Caco-2 (cell line): Measurements from ENCODE around the gene GTF3C4. TPM values are rescaled to one million over a fixed set of nuclear protein-coding genes. Genes with fewer than 3 reads are reported as not detected.

Experiments
- BruUV-seq: library from RNA; stranded (reverse); fragments of 400-500 nt; replicated peaks from 2 replicates; lab custom pipeline; 2021; lab: Mats Ljungman, UMichigan
- CTCF ChIA-PET: fragments of 300-600 bp; sonication (Branson Sonifier 250); formaldehyde crosslinking; loops from one replicate; lab custom pipeline; 2022; ENCODE audit warnings: antibody characterized with exemption; lab: Charles Lee
- POLR2A ChIA-PET: fragments of 300-600 bp; sonication (Branson Sonifier 250); formaldehyde crosslinking; loops from one replicate; lab custom pipeline; 2022; ENCODE audit warnings: antibody characterized with exemption; lab: Charles Lee
- DNase-seq, 2 experiments: peaks; one replicate each; pipeline versions ENCODE4 v3.0.0 to v3.0.0-alpha.2; 2020 to 2022
- H3K27me3 ChIP-seq: replicated peaks from 2 replicates; pipeline ENCODE4 v1.6.0; 2011; ENCODE audit warnings: low read length; ENCODE audit not compliant: control insufficient read depth, insufficient read depth
- H3K36me3 ChIP-seq: 2 replicates; pipeline ENCODE4 v1.5.1; 2011; ENCODE audit warnings: low read length; ENCODE audit not compliant: control insufficient read depth, insufficient read depth
- H3K4me1 ChIP-seq: fragments of 250-450 bp; sonication (Bioruptor Pico); 2 replicates; pipeline ENCODE4 v1.5.1; 2020; ENCODE audit warnings: mild to moderate bottlenecking
- H3K4me3 ChIP-seq: 2 replicates; pipeline ENCODE4 v1.5.1; 2011; ENCODE audit warnings: low read depth, mild to moderate bottlenecking, control low read depth, low read length
- H3K9me3 ChIP-seq: fragments of 250-450 bp; sonication (Bioruptor Pico); 2 replicates; pipeline ENCODE4 v1.5.1; 2020; ENCODE audit warnings: mild to moderate bottlenecking, moderate library complexity
- H3K27ac Mint-ChIP-seq: one replicate; pipeline ENCODE4 v1.8.0; 2022; ENCODE audit warnings: mixed read lengths; ENCODE audit not compliant: unreplicated experiment
- H3K27me3 Mint-ChIP-seq: one replicate; pipeline ENCODE4 v1.8.0; 2022; ENCODE audit warnings: mixed read lengths; ENCODE audit not compliant: insufficient read depth, unreplicated experiment
- H3K36me3 Mint-ChIP-seq: one replicate; pipeline ENCODE4 v1.8.0; 2022; ENCODE audit warnings: mild to moderate bottlenecking, mixed read lengths; ENCODE audit not compliant: insufficient read depth, unreplicated experiment
- H3K4me1 Mint-ChIP-seq: one replicate; pipeline ENCODE4 v1.8.0; 2022; ENCODE audit warnings: low read depth, mixed read lengths; ENCODE audit not compliant: unreplicated experiment
- H3K4me3 Mint-ChIP-seq: one replicate; pipeline ENCODE4 v1.8.0; 2022; ENCODE audit warnings: mild to moderate bottlenecking, moderate library complexity, mixed read lengths; ENCODE audit not compliant: unreplicated experiment
- H3K9me3 Mint-ChIP-seq: one replicate; pipeline ENCODE4 v1.8.0; 2022; ENCODE audit warnings: mixed read lengths; ENCODE audit not compliant: unreplicated experiment
- CTCF ChIP-seq, 2 experiments: fragments of 200-600 bp in 1 of 2; IDR thresholded peaks; 1 replicate in 1 of 2; 2 replicates in 1 of 2; pipeline versions ENCODE4 v1.5.1 to v1.8.0; 2011 to 2022; ENCODE audit warnings: antibody characterized with exemption in 1 of 2, control low read depth in 1 of 2, inconsistent platforms in 1 of 2, low read depth in 1 of 2, low read length in 1 of 2, mild to moderate bottlenecking in 1 of 2, moderate library complexity in 1 of 2; ENCODE audit not compliant: insufficient read depth in 1 of 2, severe bottlenecking in 1 of 2, unreplicated experiment in 1 of 2
- intact Hi-C: fragments of 100-400 bp; cut with micrococcal nuclease; formaldehyde crosslinking; loops from one replicate; pipeline ENCODE4 v1.10.0; 2022; ENCODE audit not compliant: unreplicated experiment
- total RNA-seq: library from RNA; stranded (reverse); gene quantifications from 2 replicates; pipeline ENCODE4 v1.2.3, GENCODE V29; 2022

GTF3C4 gene
- total RNA-seq, 1 experiment from 2014 or later = 23.6 TPM

- H3K4me3 Mint-ChIP-seq = no peak overlapping the region
- peaks cover 10% of the 10 kb centered on the region for H3K4me1 ChIP-seq
- CTCF ChIA-PET = no interaction called here
- intact Hi-C loops = no loop called here
- H3K36me3 Mint-ChIP-seq = no peaks in the 10 kb centered on the region
- no TSS peak for BruUV-seq
- no peak for DNase-seq
- no peak overlapping the region for H3K27ac Mint-ChIP-seq
- no peaks in the 10 kb centered on the region for H3K4me1 Mint-ChIP-seq
- no peak for TF ChIP-seq CTCF (IDR thresholded peaks at IDR 0.05; ENCODE audit: insufficient read depth in 1 of 2, low read depth in 1 of 2, low read length in 1 of 2, severe bottlenecking in 1 of 2, unreplicated experiment in 1 of 2)
- H3K36me3 ChIP-seq = no peaks in the 10 kb centered on the region
- POLR2A ChIA-PET = no interaction called here
- H3K9me3 Mint-ChIP-seq = no peaks in the 10 kb centered on the region
- H3K27me3 ChIP-seq = no peaks in the 10 kb centered on the region
- no peaks in the 10 kb centered on the region for H3K27me3 Mint-ChIP-seq
- no peaks in the 10 kb centered on the region for H3K9me3 ChIP-seq
- H3K4me3 ChIP-seq = no peak overlapping the region
These were observed 70.5 kb downstream of the GTF3C4 start for GRCh38 chr9:132740526-132741309.

GRCh38 chr9:132742821-132743311, 72.6 kb downstream of the GTF3C4 start:
- H3K4me3 Mint-ChIP-seq = no peak overlapping the region
- ChIA-PET CTCF (no interaction called here), POLR2A (no interaction called here)
- DNase-seq = no peak
- no peaks in the 10 kb centered on the region for H3K4me1 Mint-ChIP-seq
- H3K9me3 Mint-ChIP-seq = no peaks in the 10 kb centered on the region
- intact Hi-C loops = no loop called here
- no peaks in the 10 kb centered on the region for H3K36me3 Mint-ChIP-seq
- Histone ChIP-seq H3K27me3 (no peaks in the 10 kb centered on the region), H3K9me3 (no peaks in the 10 kb centered on the region), H3K4me1 (peaks cover 10% of the 10 kb centered on the region), H3K36me3 (no peaks in the 10 kb centered on the region), H3K4me3 (no peak overlapping the region)
- BruUV-seq = no TSS peak
- H3K27me3 Mint-ChIP-seq = no peaks in the 10 kb centered on the region
- H3K27ac Mint-ChIP-seq = no peak overlapping the region
- no peak for TF ChIP-seq CTCF (IDR thresholded peaks at IDR 0.05; ENCODE audit: insufficient read depth in 1 of 2, low read depth in 1 of 2, low read length in 1 of 2, severe bottlenecking in 1 of 2, unreplicated experiment in 1 of 2)

- ChIA-PET CTCF (no interaction called here), POLR2A (no interaction called here)
- intact Hi-C loops = no loop called here
- no peak overlapping the region for H3K4me3 ChIP-seq
- H3K36me3 ChIP-seq = no peaks in the 10 kb centered on the region
- BruUV-seq = no TSS peak
- peaks cover 10% of the 10 kb centered on the region for H3K4me1 ChIP-seq
- Mint-ChIP-seq H3K4me1 (no peaks in the 10 kb centered on the region), H3K4me3 (no peak overlapping the region), H3K9me3 (no peaks in the 10 kb centered on the region), H3K27ac (no peak overlapping the region), H3K36me3 (no peaks in the 10 kb centered on the region), H3K27me3 (no peaks in the 10 kb centered on the region)
- no peak for TF ChIP-seq CTCF (IDR thresholded peaks at IDR 0.05; ENCODE audit: insufficient read depth in 1 of 2, low read depth in 1 of 2, low read length in 1 of 2, severe bottlenecking in 1 of 2, unreplicated experiment in 1 of 2)
- H3K9me3 ChIP-seq = no peaks in the 10 kb centered on the region
- no peaks in the 10 kb centered on the region for H3K27me3 ChIP-seq
- peak in 1 of 2 experiments; percentile 12 for DNase-seq
These were observed 73.7 kb downstream of the GTF3C4 start for GRCh38 chr9:132743931-132744479.

Other genes starting within 250 kb of the GTF3C4 start
- not detected in 2 replicates for gene BARHL1, start 87.9 kb upstream of the GTF3C4 start, total RNA-seq
- gene DDX31, start 481 bp upstream of the GTF3C4 start, total RNA-seq = 23.1 and 24.3 TPM in 2 replicates
- 0.88 and 1.0 TPM in 2 replicates for gene AK8, start 207.8 kb downstream of the GTF3C4 start, total RNA-seq
- 0.64 and 0.74 TPM in 2 replicates for gene SPACA9, start 208.4 kb downstream of the GTF3C4 start, total RNA-seq